C1 segment of cervical spinal cord (tissue), 14 donors: ENCODE results near the gene SNW1.
A peak's percentile ranks its signal among the peaks of the same experiment; 100 is the strongest.
"Not testable (repeated sequence)": the region's sequence is repeated elsewhere in the genome, so short reads cannot be mapped to it uniquely, and the experiment has no call there.

Source experiments
- DNase-seq, 14 donors: peaks; one replicate each; lab custom pipeline; 2025; lab: John Stamatoyannopoulos, UW

Gene SNW1

GRCh38 chr14:77760381-77761204 lies at the start of gene SNW1:
Gene SNW1 (minus strand): TSS chr14:77761156. CDS start chr14:77761127, 29 bp downstream.
- DNase-seq: peak; percentile 46 to 94 (median 88)

- no peak for DNase-seq
These were observed 48.1 kb upstream of the SNW1 start for GRCh38 chr14:77809011-77809410.

- DNase-seq: no peak
These were observed 47.3 kb upstream of the SNW1 start for GRCh38 chr14:77808250-77808649.

- no peak for DNase-seq
These were observed 44.8 kb upstream of the SNW1 start for GRCh38 chr14:77805706-77806105.

- DNase-seq: no peak
These were observed 43.6 kb upstream of the SNW1 start for GRCh38 chr14:77804592-77804991.

- DNase-seq: no peak
These were observed 39.9 kb upstream of the SNW1 start for GRCh38 chr14:77800814-77801213.

GRCh38 chr14:77799863-77800730 lies 39.1 kb upstream of the SNW1 start, which contains the start of gene ADCK1:
Gene ADCK1 (plus strand): TSS chr14:77800109. CDS start chr14:77818979, 18,870 bp downstream.
- DNase-seq: peak; percentile 83 to 99 (median 94)

- DNase-seq: not testable (repeated sequence)
These were observed 38.5 kb upstream of the SNW1 start for GRCh38 chr14:77799456-77799855.

GRCh38 chr14:77794357-77794756 lies 33.4 kb upstream of the SNW1 start:
- DNase-seq: no peak

- DNase-seq: not testable (repeated sequence)
These were observed 32.3 kb upstream of the SNW1 start for GRCh38 chr14:77793255-77793654.

GRCh38 chr14:77791225-77791600 lies 30.3 kb upstream of the SNW1 start:
- no peak for DNase-seq

- no peak for DNase-seq
These were observed 29.7 kb upstream of the SNW1 start for GRCh38 chr14:77790566-77791224.

GRCh38 chr14:77786148-77786547 lies 25.2 kb upstream of the SNW1 start:
- DNase-seq: no peak

GRCh38 chr14:77782202-77782601 lies 21.2 kb upstream of the SNW1 start:
- no peak for DNase-seq

GRCh38 chr14:77773966-77774365 lies 13.0 kb upstream of the SNW1 start:
- not testable (repeated sequence) for DNase-seq

GRCh38 chr14:77768442-77769069 lies 7.6 kb upstream of the SNW1 start:
- not testable (repeated sequence) for DNase-seq

GRCh38 chr14:77763978-77764377 lies 3.0 kb upstream of the SNW1 start:
- DNase-seq: no peak

- DNase-seq: no peak
These were observed 2.4 kb upstream of the SNW1 start for GRCh38 chr14:77763316-77763715.

GRCh38 chr14:77761205-77761931 lies 412 bp upstream of the SNW1 start:
- DNase-seq: peak in 10 of 14 donors; percentile 2 to 47 (median 15)

GRCh38 chr14:77752799-77753516 lies 8.0 kb downstream of the SNW1 start:
- no peak for DNase-seq
